ENCODE data around the gene RBBP8NL. TPM values are rescaled to one million over a fixed set of nuclear protein-coding genes. Genes with fewer than 3 reads are reported as not detected.

Gene RBBP8NL
- total RNA-seq, 1 experiment from 2014 or later, result 0.28 TPM

DNA sequence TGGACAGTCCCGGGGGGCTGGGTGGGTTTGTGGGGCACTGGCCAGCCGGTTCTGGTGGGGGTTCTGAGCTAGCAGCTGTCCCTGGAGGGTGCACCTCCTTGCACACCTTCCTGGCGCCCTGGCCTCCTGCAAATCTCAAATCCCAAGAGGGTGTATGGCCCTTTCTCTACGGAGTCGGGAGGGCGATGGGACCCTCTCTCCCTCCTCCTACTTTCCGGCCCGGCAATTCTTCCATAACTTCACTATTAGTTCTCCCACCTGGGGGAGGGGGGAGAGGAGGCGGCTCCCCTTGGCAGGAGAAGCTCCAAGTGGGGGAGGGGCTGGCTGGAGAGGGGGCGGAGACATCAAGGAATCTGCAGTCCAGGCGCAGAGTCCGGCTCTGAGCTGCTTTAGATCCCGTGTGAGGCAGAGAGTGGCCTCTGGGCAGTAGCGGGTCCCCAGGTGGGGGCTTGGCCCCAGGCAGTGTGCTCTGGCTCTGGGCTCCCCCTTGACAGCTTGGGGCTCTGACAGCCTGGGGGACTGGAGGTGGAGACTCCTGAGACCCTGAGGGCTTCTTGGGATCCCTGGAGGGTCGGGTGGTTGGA lies 58.9 kb downstream of the RBBP8NL start:
- Histone ChIP-seq H4K5ac (ENCODE audit: insufficient read length, low read depth, low read length) (no peak overlapping the region), H3K79me1 (ENCODE audit: insufficient read depth, low read depth, low read length, poor library complexity, severe bottlenecking) (peaks cover 3% of the 10 kb centered on the region), H3K14ac (ENCODE audit: insufficient read depth, low read length) (no peak overlapping the region), H2BK20ac (ENCODE audit: low read depth, low read length, poor library complexity, severe bottlenecking) (no peak overlapping the region), H2BK120ac (ENCODE audit: low read depth, low read length, poor library complexity, severe bottlenecking) (no peak overlapping the region), H4K91ac (ENCODE audit: insufficient read length, low read depth, low read length) (no peak overlapping the region), H3T11ph (ENCODE audit: low read length) (no peak overlapping the region), H3K79me2 (ENCODE audit: insufficient read depth, low read length) (peaks cover 6% of the 10 kb centered on the region; the same call in 1 of the 2 replicates), H4K8ac (replicated peaks; ENCODE audit: insufficient read length, low read depth, low read length) (no peak overlapping the region), H3K18ac (ENCODE audit: insufficient read length, low read depth, low read length) (no peak overlapping the region), H3K9me3 (ENCODE audit: control insufficient read depth, low read depth, low read length) (no peaks in the 10 kb centered on the region), H3K4me1 (ENCODE audit: insufficient read depth, low read length) (peaks cover 9% of the 10 kb centered on the region; the same call in 1 of the 2 replicates), H2AFZ (ENCODE audit: low read length) (no peak overlapping the region), H3K4me2 (ENCODE audit: insufficient read depth, insufficient read length, low read length) (peak overlapping the region; percentile 59), H2BK15ac (ENCODE audit: low read depth, low read length) (no peak overlapping the region), H4K20me1 (ENCODE audit: control insufficient read depth, insufficient read depth, insufficient read length) (no peaks in the 10 kb centered on the region), H3K23ac (ENCODE audit: insufficient read length, low read depth, low read length) (no peak overlapping the region), H3K9ac (ENCODE audit: extremely low read depth, insufficient read length, low read length) (no peak overlapping the region), H3K4ac (ENCODE audit: low read depth, low read length) (no peak overlapping the region), H2BK12ac (ENCODE audit: insufficient read length, low read depth, low read length) (no peak overlapping the region), H2AK5ac (ENCODE audit: insufficient read length, low read length) (no peak overlapping the region), H3K27ac (ENCODE audit: insufficient read length, low read depth, low read length) (no peak overlapping the region), H3K56ac (ENCODE audit: insufficient read length, low read depth, low read length) (no peak overlapping the region), H3K27me3 (ENCODE audit: insufficient read depth, low read length) (no peaks in the 10 kb centered on the region), H2BK5ac (ENCODE audit: insufficient read length, low read length) (no peak overlapping the region), H3K23me2 (ENCODE audit: insufficient read length, low read depth, low read length, poor library complexity, severe bottlenecking) (peaks cover 17% of the 10 kb centered on the region)
- H3K4me1 Mint-ChIP-seq, result peaks cover 27 to 36% of the 10 kb centered on the region in 2 experiments
- peak; percentile 86 for DNase-seq
- no CpG with 5 or more reads among the region's 15 CpGs for WGBS (ENCODE audit: extremely low coverage, insufficient read length, low lambda C conversion rate)
- H3K9me3 Mint-ChIP-seq, result peaks cover 0 to 6% of the 10 kb centered on the region in 2 experiments; a peak in 2 of 5 replicates
- H3K4me3 Mint-ChIP-seq, result peak overlapping the region; percentile 58 to 77
- H3K27ac Mint-ChIP-seq, result no peak overlapping the region
- no peaks in the 10 kb centered on the region; the same call in 1 of the 2 replicates for H3K27me3 Mint-ChIP-seq (ENCODE audit: low read depth)
- TF ChIP-seq, protein P1, sequence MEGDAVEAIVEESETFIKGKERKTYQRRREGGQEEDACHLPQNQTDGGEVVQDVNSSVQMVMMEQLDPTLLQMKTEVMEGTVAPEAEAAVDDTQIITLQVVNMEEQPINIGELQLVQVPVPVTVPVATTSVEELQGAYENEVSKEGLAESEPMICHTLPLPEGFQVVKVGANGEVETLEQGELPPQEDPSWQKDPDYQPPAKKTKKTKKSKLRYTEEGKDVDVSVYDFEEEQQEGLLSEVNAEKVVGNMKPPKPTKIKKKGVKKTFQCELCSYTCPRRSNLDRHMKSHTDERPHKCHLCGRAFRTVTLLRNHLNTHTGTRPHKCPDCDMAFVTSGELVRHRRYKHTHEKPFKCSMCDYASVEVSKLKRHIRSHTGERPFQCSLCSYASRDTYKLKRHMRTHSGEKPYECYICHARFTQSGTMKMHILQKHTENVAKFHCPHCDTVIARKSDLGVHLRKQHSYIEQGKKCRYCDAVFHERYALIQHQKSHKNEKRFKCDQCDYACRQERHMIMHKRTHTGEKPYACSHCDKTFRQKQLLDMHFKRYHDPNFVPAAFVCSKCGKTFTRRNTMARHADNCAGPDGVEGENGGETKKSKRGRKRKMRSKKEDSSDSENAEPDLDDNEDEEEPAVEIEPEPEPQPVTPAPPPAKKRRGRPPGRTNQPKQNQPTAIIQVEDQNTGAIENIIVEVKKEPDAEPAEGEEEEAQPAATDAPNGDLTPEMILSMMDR (conservative IDR thresholded peaks at IDR 0.05), result no peak
- H3K36me3 Mint-ChIP-seq (ENCODE audit: insufficient read depth in 1 of 3, low read depth in 3 of 3), result peaks cover 0 to 4% (median 3%) of the 10 kb centered on the region in 3 experiments; a peak in 3 of 7 replicates

Measured in H9 (cell line).